CD4-positive, alpha-beta T cell treated with Interleukin-6 for 4 hours (primary cell): Measurements from ENCODE around the gene CDR2.
"Not testable (repeated sequence)": the region's sequence is repeated elsewhere in the genome, so short reads cannot be mapped to it uniquely, and the experiment has no call there.

ENCODE experiments used
- DNase-seq: peaks from one replicate; pipeline ENCODE4 v3.0.0-alpha.2; 2020; ENCODE audit warnings: mixed read lengths

The CDR2 gene

GRCh38 chr16:22301423-22301822 lies 73.0 kb downstream of the CDR2 start:
- DNase-seq: not testable (repeated sequence)

DNA sequence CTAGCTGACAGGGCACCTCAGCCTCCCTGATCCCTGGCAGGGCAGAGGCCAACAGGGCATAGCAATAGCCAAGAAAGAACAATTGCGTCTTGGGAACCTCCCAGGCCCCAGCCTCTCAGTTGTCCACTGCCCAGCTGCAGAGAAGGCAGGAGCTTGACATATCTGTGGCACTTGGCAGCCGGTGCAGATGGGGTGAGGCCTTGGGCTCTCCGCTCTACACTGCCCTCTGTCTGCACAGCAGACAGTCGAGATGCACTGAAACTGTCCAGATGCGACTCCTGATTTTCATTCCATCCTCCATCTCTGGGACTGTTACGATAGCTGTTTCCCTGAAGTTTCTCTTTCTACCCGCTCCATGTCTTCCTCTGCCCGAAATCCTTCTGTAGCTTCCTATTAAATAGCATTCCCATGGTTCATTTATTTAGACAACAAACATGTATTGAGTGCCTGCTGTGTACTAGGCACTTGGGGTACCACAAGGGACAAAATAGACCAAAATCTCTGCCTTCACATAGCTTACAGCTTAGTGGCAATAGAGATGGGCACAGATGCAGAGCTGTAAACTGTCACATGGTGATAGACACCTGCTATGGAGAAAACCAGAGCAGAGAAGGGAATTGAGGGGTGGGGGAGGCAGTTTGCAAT lies 73.9 kb downstream of the CDR2 start:
- DNase-seq: peak; percentile 58

DNA sequence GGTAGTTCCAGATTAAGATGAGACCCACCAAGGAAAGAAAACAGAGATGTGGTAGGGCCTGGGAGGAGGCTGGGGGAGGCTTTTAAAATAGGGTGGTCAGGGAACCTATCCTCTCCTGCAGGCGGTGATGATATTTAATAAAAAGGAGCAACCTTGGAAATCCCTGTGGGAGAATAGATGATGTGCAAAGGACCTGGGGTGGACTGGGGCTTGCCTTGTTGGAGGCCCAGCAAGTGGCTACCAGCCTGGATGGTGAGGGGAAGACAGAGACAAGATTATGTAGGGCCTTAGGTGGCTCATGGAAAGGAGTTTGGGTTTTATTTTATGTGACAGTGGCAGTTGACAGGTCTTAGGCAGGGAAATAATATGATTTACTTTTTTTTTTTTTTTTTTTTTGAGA lies 75.4 kb downstream of the CDR2 start:
- DNase-seq: no peak

DNA sequence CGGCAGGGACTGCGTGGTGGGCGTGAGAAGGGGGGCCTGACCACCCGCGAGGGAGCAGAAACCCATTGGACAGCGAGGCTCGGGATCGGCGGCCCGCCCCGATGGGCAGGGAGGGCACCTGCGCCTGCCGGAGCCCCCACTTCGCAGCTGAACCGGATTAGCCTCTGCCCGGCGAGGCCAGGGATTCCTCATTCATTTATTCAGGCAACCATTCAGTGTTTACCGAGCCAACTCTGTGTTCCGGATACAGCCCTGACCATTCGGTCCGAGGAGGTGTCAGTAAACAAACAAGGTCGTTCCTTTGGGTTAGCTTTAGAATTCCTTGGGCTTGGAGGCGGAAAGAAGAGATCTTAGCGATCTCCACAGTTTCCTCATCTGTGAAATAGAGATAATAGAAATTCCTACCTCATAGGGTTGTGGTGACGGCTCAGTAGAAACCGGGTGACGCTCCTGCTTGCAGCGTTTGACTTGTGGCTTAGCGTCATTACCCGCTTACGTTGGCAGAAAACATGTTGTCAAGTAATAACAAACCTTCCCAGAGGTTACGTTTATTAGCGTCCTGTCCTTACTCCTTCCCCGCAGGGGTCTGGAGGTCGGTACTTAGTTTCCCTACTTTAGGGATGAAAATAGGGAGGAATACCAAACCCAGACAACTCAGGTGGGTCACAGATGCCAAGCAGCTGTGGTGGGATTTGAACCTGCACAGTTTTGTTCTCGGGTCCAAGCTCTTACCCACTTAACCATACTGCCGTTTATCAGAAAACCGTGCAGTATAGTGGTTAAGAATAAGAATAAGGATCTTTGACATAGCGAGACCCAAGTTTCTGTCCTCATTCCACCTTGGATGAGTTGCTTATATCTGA lies 76.3 kb downstream of the CDR2 start:
- peak; percentile 71 for DNase-seq

DNA sequence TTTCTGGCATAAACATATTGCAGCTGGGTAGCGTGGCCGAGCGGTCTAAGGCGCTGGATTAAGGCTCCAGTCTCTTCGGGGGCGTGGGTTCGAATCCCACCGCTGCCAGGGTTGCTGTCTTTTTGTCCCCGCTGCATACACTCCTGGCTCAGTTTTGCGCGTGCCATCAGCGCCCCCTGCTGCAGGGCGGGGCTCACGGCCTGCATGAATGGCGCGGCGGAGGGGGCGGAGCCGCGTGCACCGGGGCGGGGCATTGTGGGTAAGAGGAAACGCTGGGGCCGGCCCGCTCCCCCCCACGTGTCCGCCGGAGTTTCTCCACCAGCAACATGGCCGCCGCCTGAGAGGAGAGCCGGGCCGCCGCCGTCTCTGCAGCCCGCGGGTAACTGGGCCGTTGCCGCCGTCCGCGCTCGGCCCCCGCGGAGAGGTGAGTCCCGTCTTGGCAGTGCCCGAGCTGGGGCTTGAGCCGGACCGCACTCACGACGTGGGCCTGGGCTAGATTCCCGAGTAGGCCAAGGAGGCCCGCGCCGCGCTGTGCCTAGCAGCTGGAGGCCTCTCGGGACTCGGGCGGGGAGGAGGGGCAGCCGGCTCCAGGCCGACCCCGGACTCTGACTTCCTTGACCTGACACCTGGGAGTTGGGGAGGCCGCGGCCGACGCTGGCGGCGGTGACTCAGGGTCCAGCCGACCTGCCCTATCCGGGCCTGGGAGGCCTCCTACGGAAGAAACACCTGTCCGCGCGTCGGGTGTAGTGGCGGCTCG lies 77.1 kb downstream of the CDR2 start, which contains the start of gene POLR3E:
Gene POLR3E (plus strand): TSS at position 296 of the 757 bp plus-strand sequence. CDS start 5,560 bp downstream, outside the sequence.
- peak; percentile 100 for DNase-seq

DNA sequence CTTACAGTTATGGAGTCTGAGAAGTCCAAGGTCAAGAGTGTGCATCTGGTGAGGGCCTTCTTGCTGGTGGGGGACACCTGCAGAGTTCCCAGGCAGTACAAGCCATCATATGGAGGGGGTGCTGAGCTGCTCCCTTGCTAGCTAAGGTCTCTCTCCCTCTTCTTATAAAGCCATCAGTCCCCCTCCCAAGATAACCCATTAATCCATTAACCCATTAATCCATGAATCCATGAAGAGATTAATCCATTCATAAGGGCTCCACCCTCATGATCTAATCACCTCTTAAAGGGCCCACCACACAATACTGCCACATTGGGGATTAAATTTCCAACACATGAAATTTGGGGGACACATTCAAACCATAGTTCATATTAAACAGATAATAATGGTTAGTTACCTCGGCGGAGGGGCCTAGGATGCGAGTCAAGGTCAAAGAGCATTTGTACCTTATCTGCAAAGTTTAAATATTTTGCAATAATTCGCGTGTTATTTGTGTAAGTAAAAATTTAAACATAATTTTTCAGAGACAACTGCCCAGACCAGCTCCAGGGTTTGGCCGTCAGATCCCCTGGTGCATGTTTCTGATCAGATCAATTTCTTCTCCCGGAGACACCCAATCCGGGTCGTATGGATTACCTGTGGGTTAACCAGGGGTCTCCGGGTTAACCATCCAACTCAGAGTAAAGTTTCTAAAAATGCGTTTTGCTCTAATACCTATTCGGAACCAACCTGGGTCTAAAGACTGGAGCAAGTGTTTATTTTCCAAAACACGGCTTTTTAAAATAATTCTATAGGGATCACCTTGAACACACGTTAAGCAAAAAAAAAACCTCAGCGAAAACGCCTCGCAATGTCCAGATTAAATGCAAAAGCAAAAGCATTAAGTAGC lies 78.0 kb downstream of the CDR2 start:
- DNase-seq: no peak
